HepG2 (cell line): ENCODE measurements around the gene PPP2R5E.

Experiments used
- CTCF ChIP-seq: sonication (generic); formaldehyde crosslinking; IDR thresholded peaks from 2 replicates; pipeline ENCODE4 v1.5.0; 2020; ENCODE audit warnings: mild to moderate bottlenecking, missing genetic modification reagents, moderate library complexity
- EZH2 ChIP-seq: conservative IDR thresholded peaks from 2 replicates; pipeline ENCODE4 v1.6.1; 2012; ENCODE audit warnings: mild to moderate bottlenecking, low read depth, low read length, moderate library complexity
- HHEX ChIP-seq: IDR thresholded peaks from 2 replicates; pipeline ENCODE4 v1.6.1; 2016; ENCODE audit warnings: control low read depth
- JUN ChIP-seq: sonication (generic); formaldehyde crosslinking; IDR thresholded peaks from 2 replicates; pipeline ENCODE4 v1.4.0; 2020; ENCODE audit warnings: mild to moderate bottlenecking, missing genetic modification reagents
- MTA1 ChIP-seq: sonication (generic); formaldehyde crosslinking; IDR thresholded peaks from 2 replicates; pipeline ENCODE4 v1.4.0; 2020; ENCODE audit warnings: missing genetic modification reagents, mild to moderate bottlenecking, borderline replicate concordance
- NFRKB ChIP-seq: fragments of 450-650 bp; IDR thresholded peaks from 2 replicates; pipeline ENCODE4 v1.6.1; 2017
- POLR2A ChIP-seq, 2 experiments: IDR thresholded peaks; 2 replicates each; pipeline ENCODE4 v1.6.1; 2011; ENCODE audit warnings: low read depth in 2 of 2, low read length in 2 of 2, mild to moderate bottlenecking in 1 of 2, moderate library complexity in 1 of 2; ENCODE audit not compliant: insufficient read depth in 1 of 2
- PRDM4 ChIP-seq: sonication (generic); formaldehyde crosslinking; IDR thresholded peaks from 2 replicates; pipeline ENCODE4 v1.9.0; 2021; ENCODE audit warnings: missing genetic modification reagents, borderline replicate concordance
- REPIN1 ChIP-seq: sonication (generic); formaldehyde crosslinking; IDR thresholded peaks from 2 replicates; pipeline ENCODE4 v1.8.0; 2022; ENCODE audit warnings: missing genetic modification reagents, low read depth, mild to moderate bottlenecking, borderline replicate concordance
- TBL1XR1 ChIP-seq: fragments of 150-350 bp; IDR thresholded peaks from 2 replicates; pipeline ENCODE4 v1.6.1; 2014; ENCODE audit warnings: borderline replicate concordance, low read length; ENCODE audit not compliant: partially characterized antibody
- ZNF496 ChIP-seq: sonication (generic); formaldehyde crosslinking; IDR thresholded peaks from 2 replicates; pipeline ENCODE4 v1.8.1; 2023; ENCODE audit warnings: mild to moderate bottlenecking, moderate library complexity, missing genetic modification reagents; ENCODE audit not compliant: insufficient replicate concordance
- TF ChIP-seq, protein P1 (sequence below), 2 experiments: sonication (generic) in 1 of 2; formaldehyde crosslinking in 1 of 2; IDR thresholded peaks; 2 replicates each; pipeline versions ENCODE4 v1.5.1 to v1.6.1; 2011 to 2020; ENCODE audit warnings: borderline replicate concordance in 1 of 2, low read depth in 1 of 2, low read length in 1 of 2, mild to moderate bottlenecking in 1 of 2, missing genetic modification reagents in 1 of 2, moderate library complexity in 1 of 2

DNA sequence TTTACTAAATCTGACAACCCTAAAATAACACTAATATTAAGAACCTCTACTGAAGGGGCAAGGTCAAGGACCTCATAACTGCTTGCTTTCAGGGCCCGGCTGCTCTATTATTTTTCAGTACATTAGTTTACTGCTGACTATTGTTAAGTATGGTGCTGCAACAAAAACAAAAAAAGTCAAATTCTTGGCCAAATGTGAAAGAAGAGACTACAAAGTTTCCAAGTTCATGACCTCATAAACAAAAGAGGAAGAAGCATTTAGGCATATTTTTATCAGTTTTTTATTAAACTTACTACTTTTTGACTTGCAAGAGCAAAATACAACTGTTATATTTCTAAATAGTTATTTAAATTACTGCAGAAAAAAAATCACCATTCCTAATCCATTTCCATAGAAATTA, 114.7 kb downstream of the PPP2R5E start:
- no peak for TF ChIP-seq EZH2
- no peak for TF ChIP-seq REPIN1 (CRISPR knock-in tag)
- no peak for TF ChIP-seq CTCF (CRISPR knock-in tag)
- TF ChIP-seq TBL1XR1, result no peak
- no peak for TF ChIP-seq PRDM4 (CRISPR knock-in tag)
- TF ChIP-seq, protein P1, sequence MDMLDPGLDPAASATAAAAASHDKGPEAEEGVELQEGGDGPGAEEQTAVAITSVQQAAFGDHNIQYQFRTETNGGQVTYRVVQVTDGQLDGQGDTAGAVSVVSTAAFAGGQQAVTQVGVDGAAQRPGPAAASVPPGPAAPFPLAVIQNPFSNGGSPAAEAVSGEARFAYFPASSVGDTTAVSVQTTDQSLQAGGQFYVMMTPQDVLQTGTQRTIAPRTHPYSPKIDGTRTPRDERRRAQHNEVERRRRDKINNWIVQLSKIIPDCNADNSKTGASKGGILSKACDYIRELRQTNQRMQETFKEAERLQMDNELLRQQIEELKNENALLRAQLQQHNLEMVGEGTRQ (IDR thresholded peaks at IDR 0.05; ENCODE audit: low read depth, low read length), result no peak
- TF ChIP-seq, protein P1 (CRISPR knock-in tag; IDR thresholded peaks at IDR 0.05; ENCODE audit: borderline replicate concordance), result no peak
- TF ChIP-seq ZNF496, result no peak
- TF ChIP-seq POLR2A (IDR thresholded peaks at IDR 0.05; ENCODE audit: insufficient read depth in 1 of 2, low read depth in 2 of 2, low read length in 2 of 2), result no peak
- no peak for TF ChIP-seq JUN (CRISPR knock-in tag)
- no peak for TF ChIP-seq NFRKB
- TF ChIP-seq MTA1, result no peak
- no peak for TF ChIP-seq HHEX (CRISPR knock-in tag)
